ENCODE data around the gene SPNS2.
A peak's percentile ranks its signal among the peaks of the same experiment; 100 is the strongest.

The SPNS2 gene

GRCh38 chr17:4520894-4521600 is 22.4 kb downstream of the SPNS2 start:
- H3K4me1 ChIP-seq (ENCODE audit: control insufficient read depth in 1 of 2, insufficient read depth in 2 of 2, low read length in 2 of 2), result peaks cover 0 to 17% of the 10 kb centered on the region in 2 donors
- H3K4me3 ChIP-seq (ENCODE audit: low read depth in 1 of 2, low read length in 2 of 2), result no peak overlapping the region
- H3K27ac ChIP-seq (ENCODE audit: low read depth, low read length), result no peak overlapping the region
- H3K36me3 ChIP-seq (ENCODE audit: control insufficient read depth in 1 of 2, insufficient read depth in 2 of 2, low read length in 2 of 2), result peaks cover 3 to 4% of the 10 kb centered on the region in 2 donors
- no peaks in the 10 kb centered on the region for H3K9me3 ChIP-seq (ENCODE audit: control insufficient read depth in 1 of 2, low read length in 2 of 2)
- no peaks in the 10 kb centered on the region for H3K27me3 ChIP-seq (ENCODE audit: control insufficient read depth in 1 of 2, insufficient read depth in 2 of 2, low read length in 2 of 2)
- H3K9ac ChIP-seq (ENCODE audit: low read depth in 1 of 2, low read length in 2 of 2), result no peak overlapping the region

DNA sequence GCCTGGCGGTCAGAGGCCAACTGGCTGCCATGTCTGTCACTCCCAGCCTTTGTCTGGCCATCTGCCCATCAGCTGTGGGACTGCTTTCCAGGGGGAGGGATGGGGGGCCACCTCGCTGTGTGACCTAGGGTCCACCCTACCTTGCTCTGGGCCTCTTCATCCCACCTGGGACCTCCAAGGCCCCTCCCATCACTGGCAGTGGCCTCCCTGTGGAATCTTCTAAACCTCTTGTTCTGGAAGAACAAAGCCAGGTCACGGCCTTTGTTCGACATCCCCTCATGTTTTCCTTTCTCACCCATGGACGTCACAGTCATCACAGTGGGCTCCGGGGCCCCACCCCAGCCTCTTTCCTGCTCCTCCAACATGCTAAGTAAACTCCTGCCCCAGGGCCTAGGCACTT is 24.0 kb downstream of the SPNS2 start:
- H3K27me3 ChIP-seq (ENCODE audit: control insufficient read depth in 1 of 2, insufficient read depth in 2 of 2, low read length in 2 of 2), result no peaks in the 10 kb centered on the region
- H3K9me3 ChIP-seq (ENCODE audit: control insufficient read depth in 1 of 2, low read length in 2 of 2), result no peaks in the 10 kb centered on the region
- H3K4me1 ChIP-seq (ENCODE audit: control insufficient read depth in 1 of 2, insufficient read depth in 2 of 2, low read length in 2 of 2), result peaks cover 0 to 17% of the 10 kb centered on the region in 2 donors
- peaks cover 4% of the 10 kb centered on the region in 2 donors for H3K36me3 ChIP-seq (ENCODE audit: control insufficient read depth in 1 of 2, insufficient read depth in 2 of 2, low read length in 2 of 2)
- H3K27ac ChIP-seq (ENCODE audit: low read depth, low read length), result peak overlapping the region; percentile 14
- H3K9ac ChIP-seq (ENCODE audit: low read depth in 1 of 2, low read length in 2 of 2), result no peak overlapping the region
- no peak overlapping the region for H3K4me3 ChIP-seq (ENCODE audit: low read depth in 1 of 2, low read length in 2 of 2)

- H3K9ac ChIP-seq (ENCODE audit: low read depth in 1 of 2, low read length in 2 of 2), result no peak overlapping the region
- H3K4me3 ChIP-seq (ENCODE audit: low read depth in 1 of 2, low read length in 2 of 2), result no peak overlapping the region
- no peak overlapping the region for H3K27ac ChIP-seq (ENCODE audit: low read depth, low read length)
- no peaks in the 10 kb centered on the region for H3K9me3 ChIP-seq (ENCODE audit: control insufficient read depth in 1 of 2, low read length in 2 of 2)
- H3K27me3 ChIP-seq (ENCODE audit: control insufficient read depth in 1 of 2, insufficient read depth in 2 of 2, low read length in 2 of 2), result no peaks in the 10 kb centered on the region
- H3K4me1 ChIP-seq (ENCODE audit: control insufficient read depth in 1 of 2, insufficient read depth in 2 of 2, low read length in 2 of 2), result peaks cover 0 to 17% of the 10 kb centered on the region in 2 donors
- H3K36me3 ChIP-seq (ENCODE audit: control insufficient read depth in 1 of 2, insufficient read depth in 2 of 2, low read length in 2 of 2), result peaks cover 4% of the 10 kb centered on the region in 2 donors
Measured at GRCh38 chr17:4523946-4524345, 25.3 kb downstream of the SPNS2 start.

- Histone ChIP-seq H3K27ac (ENCODE audit: low read depth, low read length) (no peak overlapping the region), H3K4me1 (ENCODE audit: control insufficient read depth in 1 of 2, insufficient read depth in 2 of 2, low read length in 2 of 2) (peaks cover 0 to 4% of the 10 kb centered on the region in 2 donors)
Measured at GRCh38 chr17:4525691-4526397, 27.2 kb downstream of the SPNS2 start.

GRCh38 chr17:4527134-4527533 is 28.5 kb downstream of the SPNS2 start:
- Histone ChIP-seq H3K36me3 (ENCODE audit: control insufficient read depth in 1 of 2, insufficient read depth in 2 of 2, low read length in 2 of 2) (peaks cover 4 to 7% of the 10 kb centered on the region in 2 donors), H3K27ac (ENCODE audit: low read depth, low read length) (no peak overlapping the region), H3K4me3 (ENCODE audit: low read depth in 1 of 2, low read length in 2 of 2) (no peak overlapping the region), H3K9ac (ENCODE audit: low read depth in 1 of 2, low read length in 2 of 2) (no peak overlapping the region), H3K27me3 (ENCODE audit: control insufficient read depth in 1 of 2, insufficient read depth in 2 of 2, low read length in 2 of 2) (no peaks in the 10 kb centered on the region), H3K4me1 (ENCODE audit: control insufficient read depth in 1 of 2, insufficient read depth in 2 of 2, low read length in 2 of 2) (no peaks in the 10 kb centered on the region), H3K9me3 (ENCODE audit: control insufficient read depth in 1 of 2, low read length in 2 of 2) (no peaks in the 10 kb centered on the region)

More at GRCh38 chr17:4525691-4526397, 27.2 kb downstream of the SPNS2 start:
- Histone ChIP-seq H3K9me3 (ENCODE audit: control insufficient read depth in 1 of 2, low read length in 2 of 2) (no peaks in the 10 kb centered on the region), H3K27me3 (ENCODE audit: control insufficient read depth in 1 of 2, insufficient read depth in 2 of 2, low read length in 2 of 2) (no peaks in the 10 kb centered on the region), H3K9ac (ENCODE audit: low read depth in 1 of 2, low read length in 2 of 2) (no peak overlapping the region), H3K36me3 (ENCODE audit: control insufficient read depth in 1 of 2, insufficient read depth in 2 of 2, low read length in 2 of 2) (peaks cover 4 to 7% of the 10 kb centered on the region in 2 donors), H3K4me3 (ENCODE audit: low read depth in 1 of 2, low read length in 2 of 2) (no peak overlapping the region)

GRCh38 chr17:4527566-4528125 is 29.0 kb downstream of the SPNS2 start:
- Histone ChIP-seq H3K36me3 (ENCODE audit: control insufficient read depth in 1 of 2, insufficient read depth in 2 of 2, low read length in 2 of 2) (peaks cover 4 to 7% of the 10 kb centered on the region in 2 donors), H3K27ac (ENCODE audit: low read depth, low read length) (no peak overlapping the region), H3K9me3 (ENCODE audit: control insufficient read depth in 1 of 2, low read length in 2 of 2) (no peaks in the 10 kb centered on the region), H3K27me3 (ENCODE audit: control insufficient read depth in 1 of 2, insufficient read depth in 2 of 2, low read length in 2 of 2) (no peaks in the 10 kb centered on the region), H3K4me3 (ENCODE audit: low read depth in 1 of 2, low read length in 2 of 2) (no peak overlapping the region), H3K4me1 (ENCODE audit: control insufficient read depth in 1 of 2, insufficient read depth in 2 of 2, low read length in 2 of 2) (no peaks in the 10 kb centered on the region), H3K9ac (ENCODE audit: low read depth in 1 of 2, low read length in 2 of 2) (no peak overlapping the region)

GRCh38 chr17:4529533-4530152 is 31.0 kb downstream of the SPNS2 start:
- Histone ChIP-seq H3K27ac (ENCODE audit: low read depth, low read length) (no peak overlapping the region), H3K9ac (ENCODE audit: low read depth in 1 of 2, low read length in 2 of 2) (no peak overlapping the region), H3K27me3 (ENCODE audit: control insufficient read depth in 1 of 2, insufficient read depth in 2 of 2, low read length in 2 of 2) (no peaks in the 10 kb centered on the region), H3K4me3 (ENCODE audit: low read depth in 1 of 2, low read length in 2 of 2) (no peak overlapping the region), H3K9me3 (ENCODE audit: control insufficient read depth in 1 of 2, low read length in 2 of 2) (no peaks in the 10 kb centered on the region), H3K36me3 (ENCODE audit: control insufficient read depth in 1 of 2, insufficient read depth in 2 of 2, low read length in 2 of 2) (peaks cover 4 to 8% of the 10 kb centered on the region in 2 donors), H3K4me1 (ENCODE audit: control insufficient read depth in 1 of 2, insufficient read depth in 2 of 2, low read length in 2 of 2) (peaks cover 6 to 14% of the 10 kb centered on the region in 2 donors)

- H3K4me3 ChIP-seq (ENCODE audit: low read depth in 1 of 2, low read length in 2 of 2), result no peak overlapping the region
- no peaks in the 10 kb centered on the region for H3K9me3 ChIP-seq (ENCODE audit: control insufficient read depth in 1 of 2, low read length in 2 of 2)
- peaks cover 6 to 14% of the 10 kb centered on the region in 2 donors for H3K4me1 ChIP-seq (ENCODE audit: control insufficient read depth in 1 of 2, insufficient read depth in 2 of 2, low read length in 2 of 2)
- no peak overlapping the region for H3K9ac ChIP-seq (ENCODE audit: low read depth in 1 of 2, low read length in 2 of 2)
- peaks cover under 1 to 8% of the 10 kb centered on the region in 2 donors for H3K36me3 ChIP-seq (ENCODE audit: control insufficient read depth in 1 of 2, insufficient read depth in 2 of 2, low read length in 2 of 2)
- no peak overlapping the region for H3K27ac ChIP-seq (ENCODE audit: low read depth, low read length)
- H3K27me3 ChIP-seq (ENCODE audit: control insufficient read depth in 1 of 2, insufficient read depth in 2 of 2, low read length in 2 of 2), result no peaks in the 10 kb centered on the region
Measured at GRCh38 chr17:4530799-4531730, 32.4 kb downstream of the SPNS2 start.

- Histone ChIP-seq H3K4me1 (ENCODE audit: control insufficient read depth in 1 of 2, insufficient read depth in 2 of 2, low read length in 2 of 2) (peaks cover 14 to 22% of the 10 kb centered on the region in 2 donors), H3K9ac (ENCODE audit: low read depth in 1 of 2, low read length in 2 of 2) (no peak overlapping the region), H3K4me3 (ENCODE audit: low read depth in 1 of 2, low read length in 2 of 2) (no peak overlapping the region)
Measured at GRCh38 chr17:4531988-4532736, 33.5 kb downstream of the SPNS2 start.

More at GRCh38 chr17:4531988-4532736, 33.5 kb downstream of the SPNS2 start:
- Histone ChIP-seq H3K27me3 (ENCODE audit: control insufficient read depth in 1 of 2, insufficient read depth in 2 of 2, low read length in 2 of 2) (no peaks in the 10 kb centered on the region), H3K27ac (ENCODE audit: low read depth, low read length) (no peak overlapping the region), H3K9me3 (ENCODE audit: control insufficient read depth in 1 of 2, low read length in 2 of 2) (no peaks in the 10 kb centered on the region), H3K36me3 (ENCODE audit: control insufficient read depth in 1 of 2, insufficient read depth in 2 of 2, low read length in 2 of 2) (peaks cover 0 to 8% of the 10 kb centered on the region in 2 donors)

Measured in duodenal mucosa (tissue), 2 donors.